H9 (cell line): ENCODE data around the gene DDO. TPM values are rescaled to one million over a fixed set of nuclear protein-coding genes. Genes with fewer than 3 reads are reported as not detected.

ENCODE experiments used
- DNase-seq: peaks from one replicate; pipeline ENCODE4 v3.0.0-alpha.2; 2017
- H2AFZ ChIP-seq: one replicate; pipeline ENCODE4 v1.6.1; 2013; ENCODE audit warnings: mild to moderate bottlenecking, low read length, control low read depth, moderate library complexity
- H2AK5ac ChIP-seq: 2 replicates; pipeline ENCODE4 v1.6.1; 2013; ENCODE audit warnings: low read length, control low read depth, mixed read lengths; ENCODE audit not compliant: insufficient read length
- H2BK120ac ChIP-seq: one replicate; pipeline ENCODE4 v1.6.1; 2013; ENCODE audit warnings: low read depth, mild to moderate bottlenecking, low read length, control low read depth, inconsistent platforms; ENCODE audit not compliant: poor library complexity, severe bottlenecking
- H2BK12ac ChIP-seq: 2 replicates; pipeline ENCODE4 v1.6.1; 2013; ENCODE audit warnings: low read length, control low read depth, mixed read lengths, low read depth; ENCODE audit not compliant: insufficient read length
- H2BK15ac ChIP-seq: 2 replicates; pipeline ENCODE4 v1.6.1; 2013; ENCODE audit warnings: low read depth, low read length, control low read depth
- H2BK20ac ChIP-seq: one replicate; pipeline ENCODE4 v1.6.1; 2013; ENCODE audit warnings: low read depth, mild to moderate bottlenecking, low read length, control low read depth, inconsistent platforms; ENCODE audit not compliant: poor library complexity, severe bottlenecking
- H2BK5ac ChIP-seq: 2 replicates; pipeline ENCODE4 v1.6.1; 2013; ENCODE audit warnings: low read length, control low read depth, mixed read lengths; ENCODE audit not compliant: insufficient read length
- H3K14ac ChIP-seq: 2 replicates; pipeline ENCODE4 v1.6.1; 2013; ENCODE audit warnings: low read length, control low read depth; ENCODE audit not compliant: insufficient read depth
- H3K18ac ChIP-seq: 2 replicates; pipeline ENCODE4 v1.6.1; 2013; ENCODE audit warnings: low read depth, mild to moderate bottlenecking, mixed read lengths, low read length, control low read depth; ENCODE audit not compliant: insufficient read length
- H3K23ac ChIP-seq: 2 replicates; pipeline ENCODE4 v1.6.1; 2013; ENCODE audit warnings: low read length, control low read depth, mixed read lengths, low read depth; ENCODE audit not compliant: insufficient read length
- H3K23me2 ChIP-seq: 2 replicates; pipeline ENCODE4 v1.6.1; 2013; ENCODE audit warnings: low read depth, mild to moderate bottlenecking, mixed read lengths, low read length, control low read depth; ENCODE audit not compliant: insufficient read length, poor library complexity, severe bottlenecking
- H3K27ac ChIP-seq: 2 replicates; pipeline ENCODE4 v1.5.1; 2013; ENCODE audit warnings: low read length, control low read depth, mixed read lengths, low read depth; ENCODE audit not compliant: insufficient read length
- H3K27me3 ChIP-seq: 2 replicates; pipeline ENCODE4 v1.6.1; 2013; ENCODE audit warnings: low read length, control low read depth, inconsistent platforms; ENCODE audit not compliant: insufficient read depth
- H3K4ac ChIP-seq: 2 replicates; pipeline ENCODE4 v1.6.1; 2013; ENCODE audit warnings: low read depth, mild to moderate bottlenecking, control low read depth, inconsistent platforms, low read length, moderate library complexity
- H3K4me1 ChIP-seq: 2 replicates; pipeline ENCODE4 v1.6.1; 2013; ENCODE audit warnings: low read length, control low read depth, inconsistent platforms; ENCODE audit not compliant: insufficient read depth
- H3K4me2 ChIP-seq: 2 replicates; pipeline ENCODE4 v1.6.1; 2013; ENCODE audit warnings: low read length, control low read depth, mixed read lengths; ENCODE audit not compliant: insufficient read length, insufficient read depth
- H3K56ac ChIP-seq: 2 replicates; pipeline ENCODE4 v1.6.1; 2013; ENCODE audit warnings: low read depth, mild to moderate bottlenecking, mixed read lengths, low read length, control low read depth; ENCODE audit not compliant: insufficient read length
- H3K79me1 ChIP-seq: 2 replicates; pipeline ENCODE4 v1.6.1; 2013; ENCODE audit warnings: low read depth, mild to moderate bottlenecking, moderate library complexity, low read length, control low read depth, inconsistent platforms; ENCODE audit not compliant: insufficient read depth, poor library complexity, severe bottlenecking
- H3K79me2 ChIP-seq: 2 replicates; pipeline ENCODE4 v1.6.1; 2013; ENCODE audit warnings: low read length, control low read depth, inconsistent platforms; ENCODE audit not compliant: insufficient read depth
- H3K9ac ChIP-seq: 2 replicates; pipeline ENCODE4 v1.6.1; 2013; ENCODE audit warnings: low read length, control low read depth, mixed read lengths; ENCODE audit not compliant: insufficient read length; ENCODE audit errors: extremely low read depth
- H3K9me3 ChIP-seq: one replicate; pipeline ENCODE4 v1.6.1; 2013; ENCODE audit warnings: low read depth, low read length, inconsistent platforms; ENCODE audit not compliant: control insufficient read depth
- H3T11ph ChIP-seq: one replicate; pipeline ENCODE4 v1.6.1; 2013; ENCODE audit warnings: mild to moderate bottlenecking, low read length, control low read depth, inconsistent platforms
- H4K20me1 ChIP-seq: one replicate; pipeline ENCODE4 v1.6.1; 2013; ENCODE audit not compliant: control insufficient read depth, insufficient read length, insufficient read depth
- H4K5ac ChIP-seq: 2 replicates; pipeline ENCODE4 v1.6.1; 2013; ENCODE audit warnings: low read depth, mild to moderate bottlenecking, mixed read lengths, low read length, control low read depth; ENCODE audit not compliant: insufficient read length
- H4K8ac ChIP-seq: replicated peaks from 2 replicates; pipeline ENCODE4 v1.6.1; 2013; ENCODE audit warnings: low read length, control low read depth, mixed read lengths, low read depth; ENCODE audit not compliant: insufficient read length
- H4K91ac ChIP-seq: 2 replicates; pipeline ENCODE4 v1.6.1; 2013; ENCODE audit warnings: low read depth, mild to moderate bottlenecking, moderate library complexity, mixed read lengths, low read length, control low read depth; ENCODE audit not compliant: insufficient read length
- H3K27ac Mint-ChIP-seq, 3 experiments: 2 replicates in 2 of 3; 3 replicates in 1 of 3; pipeline ENCODE4 v1.8.0; 2020 to 2021; ENCODE audit warnings: mixed read lengths in 3 of 3, mild to moderate bottlenecking in 1 of 3, moderate library complexity in 1 of 3
- H3K27me3 Mint-ChIP-seq: 2 replicates; pipeline ENCODE4 v1.8.0; 2021; ENCODE audit warnings: low read depth, mild to moderate bottlenecking, moderate library complexity, mixed read lengths
- H3K36me3 Mint-ChIP-seq, 3 experiments: 2 replicates in 2 of 3; 3 replicates in 1 of 3; pipeline ENCODE4 v1.8.0; 2020 to 2021; ENCODE audit warnings: low read depth in 3 of 3, mixed read lengths in 3 of 3; ENCODE audit not compliant: insufficient read depth in 1 of 3
- H3K4me1 Mint-ChIP-seq, 2 experiments: 2 replicates each; pipeline ENCODE4 v1.8.0; 2020; ENCODE audit warnings: mixed read lengths in 2 of 2
- H3K4me3 Mint-ChIP-seq, 2 experiments: 2 replicates in 1 of 2; 3 replicates in 1 of 2; pipeline ENCODE4 v1.8.0; 2020 to 2021; ENCODE audit warnings: mild to moderate bottlenecking in 2 of 2, mixed read lengths in 2 of 2, moderate library complexity in 1 of 2
- H3K9me3 Mint-ChIP-seq, 2 experiments: 2 replicates in 1 of 2; 3 replicates in 1 of 2; pipeline ENCODE4 v1.8.0; 2020; ENCODE audit warnings: mild to moderate bottlenecking in 2 of 2, mixed read lengths in 2 of 2, moderate library complexity in 1 of 2
- WGBS: extraction: QIAGEN DNeasy Blood & Tissue Kit; methylation state at CpG from one replicate; pipeline ENCODE4 v1.1.7; 2013; ENCODE audit warnings: missing lambda C conversion rate, low lambda C conversion rate, mixed read lengths; ENCODE audit not compliant: insufficient read length; ENCODE audit errors: extremely low coverage; 5-methylcytosine and 5-hydroxymethylcytosine counted together
- total RNA-seq: library from RNA; stranded (reverse); gene quantifications from 2 replicates; pipeline ENCODE4 v1.2.1, GENCODE V29; 2021
- TF ChIP-seq, protein P1 (sequence below): fragments of 200-600 bp; sonication (generic); conservative IDR thresholded peaks from 3 replicates; pipeline ENCODE4 v1.8.0; 2021; ENCODE audit warnings: antibody characterized with exemption, mild to moderate bottlenecking

Gene DDO
- total RNA-seq, 1 experiment from 2014 or later = not detected

GRCh38 chr6:110369066-110369465, 46.3 kb downstream of the DDO start:
- Histone ChIP-seq H2BK12ac (no peak overlapping the region), H3K23ac (no peak overlapping the region), H2BK5ac (no peak overlapping the region), H3K4me2 (no peak overlapping the region), H3K79me2 (no peaks in the 10 kb centered on the region), H4K20me1 (no peaks in the 10 kb centered on the region), H3K4ac (no peak overlapping the region), H3K9me3 (no peaks in the 10 kb centered on the region), H2BK120ac (no peak overlapping the region), H4K91ac (no peak overlapping the region), H3K4me1 (no peaks in the 10 kb centered on the region), H2AFZ (no peak overlapping the region), H3K23me2 (no peaks in the 10 kb centered on the region), H3K9ac (no peak overlapping the region), H4K8ac (no peak overlapping the region), H3T11ph (no peak overlapping the region), H3K18ac (no peak overlapping the region), H3K79me1 (no peaks in the 10 kb centered on the region), H3K27ac (no peak overlapping the region), H3K14ac (no peak overlapping the region), H4K5ac (no peak overlapping the region), H2BK15ac (no peak overlapping the region), H3K27me3 (no peaks in the 10 kb centered on the region), H2AK5ac (no peak overlapping the region), H3K56ac (no peak overlapping the region), H2BK20ac (no peak overlapping the region)
- H3K27ac Mint-ChIP-seq = no peak overlapping the region; a peak in 1 of 7 replicates
- no peak overlapping the region for H3K4me3 Mint-ChIP-seq
- H3K4me1 Mint-ChIP-seq = peaks cover 42 to 51% of the 10 kb centered on the region in 2 experiments
- H3K27me3 Mint-ChIP-seq = peaks cover 6% of the 10 kb centered on the region; the same call in 1 of the 2 replicates
- WGBS = no CpG with 5 or more reads among the region's 4 CpGs
- no peak for DNase-seq
- no peaks in the 10 kb centered on the region for H3K9me3 Mint-ChIP-seq
- H3K36me3 Mint-ChIP-seq = no peaks in the 10 kb centered on the region; a peak in 1 of 7 replicates
- TF ChIP-seq, protein P1, sequence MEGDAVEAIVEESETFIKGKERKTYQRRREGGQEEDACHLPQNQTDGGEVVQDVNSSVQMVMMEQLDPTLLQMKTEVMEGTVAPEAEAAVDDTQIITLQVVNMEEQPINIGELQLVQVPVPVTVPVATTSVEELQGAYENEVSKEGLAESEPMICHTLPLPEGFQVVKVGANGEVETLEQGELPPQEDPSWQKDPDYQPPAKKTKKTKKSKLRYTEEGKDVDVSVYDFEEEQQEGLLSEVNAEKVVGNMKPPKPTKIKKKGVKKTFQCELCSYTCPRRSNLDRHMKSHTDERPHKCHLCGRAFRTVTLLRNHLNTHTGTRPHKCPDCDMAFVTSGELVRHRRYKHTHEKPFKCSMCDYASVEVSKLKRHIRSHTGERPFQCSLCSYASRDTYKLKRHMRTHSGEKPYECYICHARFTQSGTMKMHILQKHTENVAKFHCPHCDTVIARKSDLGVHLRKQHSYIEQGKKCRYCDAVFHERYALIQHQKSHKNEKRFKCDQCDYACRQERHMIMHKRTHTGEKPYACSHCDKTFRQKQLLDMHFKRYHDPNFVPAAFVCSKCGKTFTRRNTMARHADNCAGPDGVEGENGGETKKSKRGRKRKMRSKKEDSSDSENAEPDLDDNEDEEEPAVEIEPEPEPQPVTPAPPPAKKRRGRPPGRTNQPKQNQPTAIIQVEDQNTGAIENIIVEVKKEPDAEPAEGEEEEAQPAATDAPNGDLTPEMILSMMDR = no peak
